SH-SY5Y (cell line): ENCODE measurements around the gene HCFC2.

Experiments
- GATA2 ChIP-seq: IDR thresholded peaks from 2 replicates; pipeline ENCODE4 v1.6.1; 2011; ENCODE audit warnings: mild to moderate bottlenecking, low read depth, low read length
- GATA3 ChIP-seq: IDR thresholded peaks from 2 replicates; pipeline ENCODE4 v1.6.1; 2011; ENCODE audit warnings: low read depth, mild to moderate bottlenecking, low read length, moderate library complexity

Gene HCFC2

GRCh38 chr12:104090685-104091084, 26.4 kb downstream of the HCFC2 start:
- no peak for TF ChIP-seq GATA3
- no peak for TF ChIP-seq GATA2

- no peak for TF ChIP-seq GATA2
- no peak for TF ChIP-seq GATA3
These were observed 26.8 kb downstream of the HCFC2 start for GRCh38 chr12:104091136-104091535.

- TF ChIP-seq GATA2 (no peak), GATA3 (no peak)
These were observed 30.0 kb downstream of the HCFC2 start for GRCh38 chr12:104094284-104094683.

- TF ChIP-seq GATA2, result no peak
- no peak for TF ChIP-seq GATA3
These were observed 31.0 kb downstream of the HCFC2 start for GRCh38 chr12:104095289-104095688.

- TF ChIP-seq GATA2 (no peak), GATA3 (no peak)
These were observed 33.6 kb downstream of the HCFC2 start for GRCh38 chr12:104097954-104098353.

GRCh38 chr12:104105461-104105860, 41.1 kb downstream of the HCFC2 start:
- TF ChIP-seq GATA3 (no peak), GATA2 (no peak)

GRCh38 chr12:104106965-104107364, 42.6 kb downstream of the HCFC2 start:
- TF ChIP-seq GATA2 (no peak), GATA3 (no peak)

GRCh38 chr12:104108755-104109445, 44.6 kb downstream of the HCFC2 start:
- TF ChIP-seq GATA3 (peak; percentile 99), GATA2 (peak; percentile 100)

GRCh38 chr12:104109446-104110271, 45.3 kb downstream of the HCFC2 start:
- no peak for TF ChIP-seq GATA2
- TF ChIP-seq GATA3, result 0 out of 2 replicates have a peak, but pooled peaks have one; percentile 18

- TF ChIP-seq GATA2 (no peak), GATA3 (no peak)
These were observed 51.2 kb downstream of the HCFC2 start for GRCh38 chr12:104115587-104115975.

GRCh38 chr12:104121001-104121400, 56.7 kb downstream of the HCFC2 start:
- TF ChIP-seq GATA2, result no peak

- TF ChIP-seq GATA3 (no peak), GATA2 (no peak)
These were observed 58.0 kb downstream of the HCFC2 start for GRCh38 chr12:104122298-104122697.

- TF ChIP-seq GATA2 (no peak), GATA3 (no peak)
These were observed 62.2 kb downstream of the HCFC2 start for GRCh38 chr12:104126548-104126947.

GRCh38 chr12:104130760-104131159, 66.4 kb downstream of the HCFC2 start:
- no peak for TF ChIP-seq GATA3
- no peak for TF ChIP-seq GATA2

GRCh38 chr12:104131609-104132008, 67.3 kb downstream of the HCFC2 start:
- TF ChIP-seq GATA2 (no peak), GATA3 (no peak)

GRCh38 chr12:104132351-104132956, 68.1 kb downstream of the HCFC2 start:
- TF ChIP-seq GATA2 (peak; percentile 91), GATA3 (peak; percentile 64)
